Measurements from ENCODE around the gene HMGN3.
"Not testable (repeated sequence)": the region's sequence is repeated elsewhere in the genome, so short reads cannot be mapped to it uniquely, and the experiment has no call there.

Gene HMGN3

DNA sequence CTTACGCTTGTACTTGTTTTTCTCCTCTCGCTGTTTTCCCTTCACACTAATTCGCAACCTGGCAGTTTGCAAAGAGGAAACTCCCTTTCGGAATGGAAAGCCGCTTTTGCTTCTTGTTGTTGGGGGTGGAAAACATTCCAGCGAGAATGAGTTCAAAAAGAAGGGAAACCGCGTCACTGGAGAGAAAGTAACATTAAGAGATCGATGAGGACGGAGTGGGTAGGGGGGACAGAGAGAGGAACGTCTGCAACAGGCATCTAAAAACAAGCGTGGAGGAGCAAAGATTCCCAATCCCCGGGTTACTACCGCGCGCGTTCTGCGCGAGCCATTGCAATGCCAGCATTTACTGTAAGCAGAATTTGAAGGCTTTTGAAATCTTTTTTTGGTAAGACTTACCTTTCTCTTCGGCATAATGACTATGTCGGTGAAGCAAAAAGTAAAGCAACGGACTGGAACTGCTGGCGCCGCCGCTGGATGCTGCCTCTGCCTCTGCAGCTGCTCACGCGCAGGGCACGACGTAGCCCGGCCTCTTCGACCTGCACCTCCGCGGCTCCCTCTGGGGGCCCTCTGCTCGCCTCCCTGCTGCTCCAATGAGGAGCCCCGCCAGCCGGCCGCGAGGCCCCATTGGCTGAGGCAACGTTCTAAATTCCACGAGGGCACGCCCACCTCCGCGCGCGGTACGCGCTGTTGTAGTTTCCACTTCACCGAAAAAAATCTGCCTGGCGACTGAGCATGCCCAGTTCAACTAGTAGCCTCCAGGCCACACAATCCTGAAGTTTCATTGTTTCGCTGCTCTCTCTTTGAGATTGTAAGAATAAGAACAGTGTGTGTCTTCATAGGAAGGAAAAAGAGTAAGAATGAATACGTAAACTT is at the start of gene HMGN3:
TSS of gene HMGN3 (minus strand) at position 533 of the 873 bp plus-strand sequence.
- DNase-seq (ENCODE audit: low spot score): peak; percentile 96

DNA sequence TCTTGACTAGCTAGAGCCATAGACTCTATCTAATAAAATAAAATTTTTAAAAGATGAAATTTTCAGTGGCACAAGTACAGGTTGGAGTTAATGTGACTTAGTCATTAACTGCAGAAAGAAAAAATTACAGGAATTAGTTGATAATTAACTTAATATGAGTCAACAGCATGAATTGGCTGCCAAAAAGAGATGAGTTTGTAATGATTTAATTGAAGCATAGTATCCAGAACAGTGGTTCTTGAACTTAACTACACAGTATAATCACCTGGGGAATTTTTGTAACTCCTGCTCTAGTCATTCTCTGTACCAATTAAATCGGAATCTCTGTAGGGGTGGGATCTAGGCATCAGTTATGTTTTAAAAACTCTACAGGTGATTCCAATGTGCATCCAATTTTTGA is 46.3 kb upstream of the HMGN3 start:
- DNase-seq (ENCODE audit: low spot score): no peak

DNA sequence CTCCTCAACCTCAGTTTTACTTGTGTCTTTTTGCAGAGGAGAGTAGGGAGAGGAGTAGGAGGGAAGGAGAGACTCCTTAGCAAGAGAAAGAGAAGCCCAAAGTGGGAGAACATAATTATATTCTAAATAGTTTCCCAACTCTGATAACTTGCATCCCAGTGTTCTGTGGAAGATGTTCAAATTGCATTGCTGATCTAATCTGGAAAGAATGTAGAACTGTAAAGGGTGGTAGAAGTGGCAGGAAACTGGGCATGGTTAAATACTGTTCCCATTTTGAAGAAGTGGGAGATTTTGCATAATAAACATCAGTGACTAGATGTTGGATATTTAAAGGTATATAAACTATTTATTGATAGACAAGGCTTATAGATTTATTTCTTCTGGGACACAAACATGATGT is 42.6 kb upstream of the HMGN3 start:
- DNase-seq (ENCODE audit: low spot score): no peak

DNA sequence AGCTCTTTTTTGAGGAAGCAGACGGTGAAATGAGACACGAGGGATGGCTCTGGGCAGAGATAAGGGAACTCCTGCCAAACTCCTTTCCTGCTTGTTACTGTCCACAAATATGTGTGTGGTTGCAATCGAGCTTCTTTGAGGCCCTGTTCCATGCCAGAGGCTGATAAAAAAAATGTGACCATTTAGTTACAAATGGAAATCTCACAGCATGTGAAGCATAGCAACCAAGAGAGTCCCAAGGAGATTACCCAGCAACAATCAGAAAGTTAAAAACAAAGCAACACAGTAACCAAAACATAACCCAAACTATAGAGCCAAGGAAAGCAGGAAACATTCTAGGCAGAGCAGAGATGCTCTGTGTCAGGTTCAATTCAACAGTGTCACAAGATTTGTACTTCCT is 35.4 kb upstream of the HMGN3 start:
- no peak for DNase-seq (ENCODE audit: low spot score)

DNA sequence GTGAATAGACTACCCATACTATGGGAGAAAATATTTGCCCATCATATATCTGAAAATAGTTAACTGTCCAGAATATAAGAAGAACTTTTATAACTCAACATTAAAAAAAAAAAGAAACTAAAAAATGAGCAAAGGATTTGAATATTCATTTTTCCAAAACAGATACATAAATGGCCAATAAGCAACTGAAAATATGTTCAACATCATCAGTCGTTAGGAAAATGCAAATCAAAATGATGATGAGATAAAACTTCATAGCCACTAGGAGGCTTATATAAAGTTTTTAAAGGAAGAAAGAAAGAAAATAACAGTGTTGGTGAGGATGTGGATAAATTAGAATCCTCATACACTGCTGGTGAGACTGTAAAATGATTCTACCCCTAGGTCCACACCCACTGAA is 32.6 kb upstream of the HMGN3 start:
- DNase-seq (ENCODE audit: low spot score): no peak

DNA sequence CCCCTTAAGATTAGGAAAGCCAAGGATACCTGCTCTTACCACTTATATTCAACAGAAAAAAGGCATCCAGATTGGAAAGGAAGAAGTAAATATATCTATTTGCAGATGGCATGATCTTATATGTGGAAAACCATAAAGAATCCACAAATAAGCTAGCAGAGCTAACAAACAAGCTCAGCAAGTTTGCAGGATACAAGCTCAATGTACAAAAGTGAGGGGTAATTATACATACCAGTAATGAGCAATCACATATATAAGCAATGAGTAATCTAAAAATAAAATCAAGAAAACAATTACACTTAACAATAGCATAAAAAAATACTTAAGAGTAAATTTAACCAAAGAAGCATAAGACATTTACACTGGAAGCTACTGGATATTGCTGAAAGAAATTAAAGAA is 31.6 kb upstream of the HMGN3 start:
- DNase-seq (ENCODE audit: low spot score): no peak

DNA sequence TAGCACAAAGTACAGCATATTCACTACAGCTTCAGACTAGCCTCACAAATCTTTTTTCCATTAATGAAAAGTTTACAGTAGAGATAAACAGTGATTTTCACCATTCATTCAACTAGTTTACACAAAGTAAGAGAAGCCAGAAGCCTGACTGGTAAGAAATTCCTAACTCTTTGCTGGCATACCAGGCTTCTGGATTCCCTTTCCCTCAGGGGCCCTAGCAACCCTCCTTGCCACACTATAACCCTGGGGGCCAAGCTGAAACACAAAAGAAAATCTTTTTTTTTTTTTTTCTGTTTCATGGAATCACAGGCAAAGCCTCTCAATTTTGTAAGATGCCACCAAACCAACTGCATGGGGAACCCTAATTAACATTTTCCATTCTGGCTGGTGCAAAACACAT is 28.9 kb upstream of the HMGN3 start:
- DNase-seq (ENCODE audit: low spot score): no peak

DNA sequence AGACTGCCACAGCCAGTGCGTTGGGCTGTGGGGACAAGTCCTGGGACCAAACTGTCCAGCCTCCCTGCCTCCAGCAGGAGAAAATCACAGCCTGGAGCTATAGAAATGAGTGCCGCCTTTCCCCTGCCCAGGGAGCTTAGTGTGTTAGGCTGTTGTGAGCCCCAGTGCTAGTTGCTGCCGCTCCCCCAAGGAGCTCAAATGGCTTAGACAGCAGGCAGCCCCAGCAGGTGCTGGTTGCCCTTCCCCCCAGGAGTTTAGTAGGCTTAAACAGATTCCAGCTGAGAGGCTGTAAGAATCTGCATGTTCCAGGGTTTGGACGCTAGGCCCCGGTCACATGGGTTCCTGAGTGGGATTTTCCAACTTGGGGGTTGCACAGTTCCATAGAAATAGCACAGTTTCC is 27.2 kb upstream of the HMGN3 start:
- no peak for DNase-seq (ENCODE audit: low spot score)

DNA sequence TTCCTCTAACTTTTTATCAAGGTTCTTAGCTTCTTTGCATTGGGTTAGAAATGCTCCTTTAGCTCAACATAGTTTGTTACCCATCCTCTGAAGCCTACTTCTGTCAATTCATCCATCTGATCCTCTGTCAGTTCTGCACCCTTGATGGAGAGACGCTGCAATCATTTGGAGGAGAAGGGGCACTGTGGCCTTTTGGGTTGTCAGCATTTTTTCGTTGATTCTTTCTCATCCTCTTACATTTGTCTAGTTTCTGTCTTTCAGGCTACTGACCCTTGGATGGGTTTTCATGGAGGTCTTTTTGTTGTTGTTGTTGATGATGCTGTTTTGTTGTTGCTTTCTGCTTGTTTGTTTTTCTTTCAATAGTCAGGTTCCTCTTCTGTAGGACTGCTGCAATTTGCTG is 26.3 kb upstream of the HMGN3 start:
- no peak for DNase-seq (ENCODE audit: low spot score)

DNA sequence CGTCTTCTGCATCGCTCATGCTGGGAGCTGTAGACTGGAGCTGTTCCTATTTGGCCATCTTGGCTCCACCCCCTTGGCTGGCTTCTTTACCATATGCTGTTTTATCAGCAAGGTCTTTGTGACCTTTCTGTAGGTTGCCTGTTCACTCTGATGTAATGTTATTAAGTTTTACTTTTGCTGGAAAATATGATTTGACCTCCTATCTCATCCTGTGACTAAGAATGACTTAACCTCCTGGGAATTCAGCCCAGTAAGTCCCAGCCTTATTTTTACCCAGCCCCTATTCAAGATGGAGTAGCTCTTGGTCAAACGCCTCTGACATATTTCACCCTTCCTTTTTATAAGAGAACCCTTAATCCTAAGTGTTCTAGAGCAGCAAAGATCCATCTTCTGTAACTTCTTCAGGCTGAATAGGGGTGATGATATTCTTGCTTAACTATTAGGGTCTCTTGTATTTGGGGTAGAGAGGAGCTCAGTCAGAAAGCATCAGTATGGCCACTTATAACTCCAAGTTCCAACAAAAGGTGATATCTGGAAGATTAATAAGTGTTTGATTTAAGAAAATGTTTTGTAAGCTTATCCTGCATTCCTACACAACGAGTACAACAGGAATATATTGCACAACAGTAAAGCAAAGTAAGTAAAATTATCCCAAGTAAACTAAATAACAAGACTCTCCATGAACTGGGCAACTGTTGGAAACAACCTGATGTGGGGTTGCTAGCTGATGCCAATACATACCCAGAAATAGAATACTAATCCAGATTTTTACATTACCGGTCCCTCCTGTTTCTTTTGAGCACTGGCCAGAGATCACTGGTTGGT is 23.1 kb upstream of the HMGN3 start:
- DNase-seq (ENCODE audit: low spot score): no peak

DNA sequence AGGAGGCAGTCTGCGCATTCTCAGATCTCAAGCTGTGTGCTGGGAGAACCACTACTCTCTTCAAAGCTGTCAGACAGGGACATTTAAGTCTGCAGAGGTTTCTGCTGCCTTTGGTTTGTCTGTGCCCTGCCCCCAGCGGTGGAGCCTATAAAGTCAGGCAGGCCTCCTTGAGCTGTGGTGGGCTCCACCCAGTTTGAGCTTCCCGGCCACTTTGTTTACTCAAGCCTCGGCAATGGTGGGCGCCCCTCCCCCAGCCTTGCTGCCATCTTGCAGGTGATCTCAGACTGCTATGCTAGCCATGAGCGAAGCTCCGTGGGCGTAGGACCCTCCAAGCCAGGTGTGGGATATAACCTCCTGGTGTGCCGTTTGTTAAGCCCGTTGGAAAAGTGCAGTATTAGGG is 22.3 kb upstream of the HMGN3 start:
- not testable (repeated sequence) for DNase-seq (ENCODE audit: low spot score)

DNA sequence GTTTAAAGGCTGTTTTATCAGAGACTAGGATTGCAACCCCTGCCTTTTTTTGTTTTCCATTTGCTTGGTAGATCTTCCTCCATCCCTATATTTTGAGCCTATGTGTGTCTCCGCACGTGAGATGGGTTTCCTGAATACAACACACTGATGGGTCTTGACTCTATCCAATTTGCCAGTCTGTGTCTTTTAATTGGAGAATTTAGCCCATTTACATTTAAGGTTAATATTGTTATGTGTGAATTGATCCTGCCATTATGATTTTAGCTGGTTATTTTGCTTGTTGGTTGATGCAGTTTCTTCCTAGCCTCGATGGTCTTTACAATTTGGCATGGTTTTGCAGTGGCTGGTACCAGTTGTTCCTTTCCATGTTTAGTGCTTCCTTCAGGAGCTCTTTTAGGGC is 20.6 kb upstream of the HMGN3 start:
- not testable (repeated sequence) for DNase-seq (ENCODE audit: low spot score)

DNA sequence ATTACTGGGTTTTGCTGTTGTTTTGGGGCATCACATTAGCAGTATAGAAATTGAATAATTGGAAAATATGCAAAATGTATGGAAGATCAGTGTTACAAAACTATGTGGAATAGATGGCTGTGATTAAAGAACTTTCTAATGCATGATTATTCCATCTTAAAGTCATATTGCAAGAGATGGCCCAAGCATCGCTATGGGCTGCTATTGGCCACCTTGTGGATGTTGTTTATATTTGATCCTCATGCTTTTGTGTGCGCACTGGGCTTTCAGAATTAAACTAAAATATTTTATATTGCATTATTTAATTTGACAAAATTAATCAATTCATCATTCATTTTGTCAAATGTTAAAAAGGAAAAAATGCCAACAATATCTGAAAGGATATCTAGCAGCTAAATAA is 16.1 kb upstream of the HMGN3 start:
- no peak for DNase-seq (ENCODE audit: low spot score)

DNA sequence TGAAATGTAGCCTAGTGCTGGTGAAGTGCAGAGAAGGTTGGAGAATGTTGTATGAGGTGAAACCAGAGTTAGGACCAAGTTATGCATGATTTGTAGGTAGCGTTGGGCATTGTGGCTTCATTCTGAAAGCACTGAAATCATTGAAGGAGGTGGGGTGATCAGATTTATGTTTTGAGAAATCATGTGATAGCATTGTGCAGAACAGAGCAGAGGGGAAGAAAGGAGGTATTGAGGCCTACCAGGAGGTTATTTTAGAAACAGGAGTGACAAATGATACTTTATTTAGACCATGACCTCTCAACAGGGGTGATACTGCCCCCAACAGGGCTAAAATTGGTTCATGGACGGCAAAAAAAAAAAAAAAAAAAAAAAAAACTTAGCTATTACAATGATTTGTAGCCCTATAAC is 15.6 kb upstream of the HMGN3 start:
- no peak for DNase-seq (ENCODE audit: low spot score)

DNA sequence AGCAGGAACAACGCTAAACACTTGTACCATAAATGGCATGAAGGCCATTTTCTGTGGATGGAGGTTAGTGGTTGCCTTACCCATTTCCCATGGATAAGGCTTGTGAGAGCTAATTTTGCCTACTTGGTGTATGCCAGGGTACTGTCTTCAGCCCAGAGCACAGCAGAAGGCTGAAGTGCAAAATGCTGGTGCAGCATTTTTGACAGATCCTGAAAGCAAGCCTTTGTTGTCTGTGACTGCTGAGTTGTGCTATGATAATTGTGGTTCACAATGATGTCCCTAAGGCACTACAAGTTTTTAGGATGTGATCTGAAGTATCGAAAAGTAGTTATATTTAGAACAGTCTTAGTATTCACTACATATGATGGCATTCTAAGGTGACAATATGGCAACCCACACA is 14.7 kb upstream of the HMGN3 start:
- peak; percentile 48 for DNase-seq (ENCODE audit: low spot score)

DNA sequence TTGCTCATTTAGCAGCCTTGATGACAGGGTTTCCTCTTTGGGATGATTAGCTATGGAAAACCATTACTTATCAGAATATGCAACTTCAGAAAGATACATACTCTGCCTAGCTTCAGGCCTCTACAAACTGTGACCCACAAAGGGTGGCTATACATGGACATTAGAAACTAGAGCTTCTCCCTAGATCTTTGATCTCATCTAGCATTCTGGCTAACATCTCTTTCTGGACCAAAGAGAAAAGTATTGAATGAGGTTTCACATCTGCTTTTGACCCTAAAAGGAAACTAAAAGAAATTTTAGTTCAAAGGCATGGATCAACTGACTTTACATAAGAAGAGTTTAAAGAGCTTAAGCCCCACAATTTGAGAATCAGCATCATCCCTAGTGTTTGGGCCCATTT is 12.4 kb upstream of the HMGN3 start:
- DNase-seq (ENCODE audit: low spot score): no peak

DNA sequence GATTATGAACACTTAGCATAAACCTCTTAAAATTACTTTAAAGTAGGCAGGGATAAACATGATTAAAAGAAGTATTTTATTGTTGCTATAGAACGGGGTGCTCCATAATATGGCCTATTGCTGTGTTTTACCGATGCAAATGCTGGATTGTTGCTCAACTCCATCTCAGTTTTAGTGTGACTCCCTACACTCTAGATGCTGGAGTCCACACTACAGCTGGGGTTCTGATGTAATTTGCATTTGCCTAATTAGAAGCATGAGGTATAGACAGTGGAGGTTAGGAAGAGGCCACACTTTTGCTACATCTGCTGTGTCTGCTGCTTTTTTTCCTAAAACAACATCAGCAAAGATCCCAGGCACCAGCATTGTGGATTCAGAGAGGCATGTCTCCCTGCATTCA is 6.7 kb upstream of the HMGN3 start:
- no peak for DNase-seq (ENCODE audit: low spot score)

DNA sequence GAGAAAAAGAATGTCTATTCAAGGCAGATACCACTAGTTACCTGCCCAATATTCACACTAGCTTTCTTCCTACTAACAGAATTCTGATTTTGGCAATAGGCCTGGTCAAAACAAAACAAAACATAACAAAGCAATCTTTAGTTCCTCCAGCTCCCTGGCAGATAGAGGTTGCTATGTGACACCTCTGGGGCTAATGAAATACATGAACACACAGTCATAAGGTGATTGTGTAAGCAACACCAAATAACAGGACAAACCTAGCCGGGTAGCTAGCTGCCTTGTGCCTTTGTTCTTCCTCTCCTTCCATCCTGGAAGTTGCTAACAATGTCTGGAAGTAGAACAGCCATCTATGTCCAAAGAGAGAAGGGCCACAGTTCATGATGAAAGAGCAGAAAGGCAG is 6.0 kb upstream of the HMGN3 start:
- DNase-seq (ENCODE audit: low spot score): no peak

DNA sequence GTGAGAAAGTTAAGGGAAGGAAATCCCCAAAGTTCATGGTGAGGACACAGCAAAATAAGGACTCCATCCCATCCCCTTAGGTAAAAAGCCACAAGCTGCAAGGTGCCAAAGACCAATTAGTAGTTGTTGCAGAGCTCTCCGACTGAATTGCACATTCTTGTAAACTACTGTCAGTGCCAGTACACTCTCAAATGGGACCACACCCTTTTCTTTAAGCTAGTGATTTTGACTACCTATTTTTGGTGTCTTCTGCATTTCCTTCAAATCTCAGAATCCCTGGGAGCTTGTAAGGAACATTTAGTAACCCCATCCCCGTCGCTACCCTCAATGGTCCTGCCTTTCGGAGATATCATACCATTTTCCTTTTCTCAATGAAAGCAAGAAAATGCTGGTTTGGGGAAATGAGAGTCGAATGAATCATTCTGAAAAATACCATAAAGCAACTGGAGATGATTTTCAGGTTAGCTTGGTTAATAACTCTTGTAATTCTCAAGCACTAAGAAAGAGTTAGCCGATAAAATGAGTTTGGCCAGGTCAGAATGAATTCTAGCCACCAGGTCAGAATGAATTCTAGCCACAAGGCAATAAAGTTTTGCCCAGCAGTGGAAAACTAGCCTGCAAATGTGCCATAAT is 5.2 kb upstream of the HMGN3 start:
- DNase-seq (ENCODE audit: low spot score): no peak

DNA sequence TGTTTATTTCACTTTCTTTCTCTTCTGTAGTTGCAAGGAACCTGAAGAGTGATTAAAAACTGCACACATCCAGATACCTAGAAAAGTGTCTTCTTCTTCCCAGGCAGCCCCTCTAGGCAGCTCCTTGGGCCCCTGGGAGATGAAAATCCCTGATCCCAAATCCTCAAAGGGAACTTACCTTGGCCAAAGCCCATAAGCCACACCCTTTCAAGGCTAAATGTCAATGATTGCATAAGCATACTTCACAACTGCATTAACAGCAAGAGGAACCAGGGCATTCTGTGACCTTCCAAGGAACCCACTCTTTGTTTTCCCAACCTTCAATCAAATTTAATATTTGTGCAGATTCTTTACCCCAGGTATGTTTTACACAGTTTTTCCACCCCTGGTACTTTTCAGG is 4.4 kb upstream of the HMGN3 start:
- DNase-seq (ENCODE audit: low spot score): no peak

DNA sequence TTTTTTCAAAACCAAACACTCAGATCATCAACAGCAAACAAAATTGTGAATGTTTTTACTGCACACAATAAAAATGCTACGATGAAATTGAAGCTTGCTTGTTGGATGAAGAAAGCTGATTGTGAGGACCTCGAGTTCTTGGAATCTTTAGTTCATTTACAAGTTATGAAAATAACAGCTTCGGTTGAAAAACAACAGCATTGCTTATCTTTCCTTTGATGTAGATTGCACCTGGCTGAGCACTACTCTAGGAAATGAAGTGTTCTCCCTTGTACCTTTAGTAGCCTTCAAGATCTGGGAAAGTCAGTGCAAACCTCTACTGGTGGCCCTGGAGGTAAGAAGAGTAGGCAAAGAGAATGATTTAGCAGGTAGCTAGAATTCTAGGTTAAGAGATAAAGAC is 2.2 kb upstream of the HMGN3 start:
- DNase-seq (ENCODE audit: low spot score): no peak

DNA sequence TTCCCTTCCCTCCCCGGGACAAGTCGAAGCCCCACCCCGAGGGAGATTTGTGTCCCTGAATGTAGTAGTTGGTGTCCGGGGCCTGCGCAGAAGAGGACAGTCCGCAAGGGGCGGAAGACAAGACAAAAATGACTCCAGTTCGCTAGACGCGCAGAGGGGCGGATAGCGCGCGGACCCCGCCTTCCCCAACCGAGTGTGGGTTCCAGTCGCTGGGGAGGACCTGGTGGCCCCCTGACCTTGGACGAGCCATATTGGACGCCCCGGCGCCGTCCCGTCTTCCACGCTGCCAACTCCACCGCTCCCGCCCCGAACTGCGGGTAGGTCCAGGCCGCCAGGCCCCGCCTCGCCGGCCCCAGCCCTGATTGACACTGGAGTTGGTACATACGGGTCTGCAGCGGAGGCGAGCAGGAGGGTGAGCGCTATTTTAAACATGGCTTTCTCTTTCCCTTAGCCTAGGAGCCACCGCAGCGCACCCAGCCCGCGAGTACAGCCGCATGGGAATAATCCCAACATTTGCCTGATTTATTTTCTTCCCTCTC is 802 bp downstream of the HMGN3 start:
- DNase-seq (ENCODE audit: low spot score): peak; percentile 90

Measured in Ammon's horn (tissue), 1 donor.